ENCODE data around the gene WNK2. TPM values are rescaled to one million over a fixed set of nuclear protein-coding genes. Genes with fewer than 3 reads are reported as not detected.

WNK2 gene
- polyA plus RNA-seq, 3 donors: 0.40 TPM; not detected in 2

- Histone ChIP-seq H3K27ac (ENCODE audit: low read depth in 1 of 2, low read length in 2 of 2) (no peak overlapping the region), H2AFZ (ENCODE audit: insufficient read depth, low read depth, low read length, poor library complexity, severe bottlenecking) (no peak overlapping the region), H3K79me2 (ENCODE audit: insufficient read depth, low read length) (peaks cover 8% of the 10 kb centered on the region), H4K20me1 (ENCODE audit: insufficient read depth, low read length) (peaks cover 7% of the 10 kb centered on the region), H3K9ac (ENCODE audit: insufficient read depth, low read length, poor library complexity, severe bottlenecking) (no peak overlapping the region), H3K4me2 (replicated peaks; ENCODE audit: extremely low read depth, low read length, poor library complexity, severe bottlenecking) (no peak overlapping the region), H3K4me1 (ENCODE audit: control insufficient read depth in 1 of 2, insufficient read depth in 2 of 2, low read length in 2 of 2) (peaks cover 30 to 34% of the 10 kb centered on the region in 2 donors), H3K27me3 (ENCODE audit: control insufficient read depth in 2 of 2, insufficient read depth in 2 of 2, low read length in 2 of 2) (no peaks in the 10 kb centered on the region), H3K4me3 (replicated peaks in 1 of 3; ENCODE audit: low read depth in 2 of 3, low read length in 3 of 3) (no peak overlapping the region), H3K36me3 (replicated peaks in 1 of 2; ENCODE audit: control insufficient read depth in 1 of 2, insufficient read depth in 2 of 2, low read length in 2 of 2) (no peaks in the 10 kb centered on the region), H3K9me3 (replicated peaks in 1 of 2; ENCODE audit: control insufficient read depth in 1 of 2, insufficient read depth in 1 of 2, low read length in 2 of 2) (peaks cover 0 to 6% of the 10 kb centered on the region in 2 donors)
- no peak for TF ChIP-seq CTCF (IDR thresholded peaks at IDR 0.05)
- 12% methylated on average over 5 of the region's 7 CpGs for WGBS (ENCODE audit: insufficient coverage)
- Mint-ChIP-seq H3K36me3 (peaks cover 4 to 5% of the 10 kb centered on the region in 2 donors), H3K9me3 (peaks cover 4 to 11% (median 7%) of the 10 kb centered on the region in 7 donors), H3K4me1 (peaks cover 41% of the 10 kb centered on the region), H3K4me3 (no peak overlapping the region), H3K27me3 (ENCODE audit: low read depth in 3 of 3) (peaks cover 6 to 16% (median 15%) of the 10 kb centered on the region in 3 donors), H3K27ac (peak overlapping the region in 5 of 7 donors; percentile 42 to 87 (median 56))
- intact Hi-C loops (cut with micrococcal nuclease): loop anchor here (5.0 to 10.0 kb wide), 2 partner anchors 41 to 427 kb away; partner anchors contain the start of gene CARD19 (in 1 of the 2)
- DNase-seq: peak in 1 of 3 donors; percentile 27
Observed at GRCh38 chr9:93138171-93138764, 45.7 kb upstream of the WNK2 start.

- H3K4me2 ChIP-seq (replicated peaks; ENCODE audit: extremely low read depth, low read length, poor library complexity, severe bottlenecking): no peak overlapping the region
- peaks cover 4 to 11% (median 7%) of the 10 kb centered on the region in 7 donors for H3K9me3 Mint-ChIP-seq
- H3K27ac ChIP-seq (ENCODE audit: low read depth in 1 of 2, low read length in 2 of 2): no peak overlapping the region
- TF ChIP-seq CTCF (IDR thresholded peaks at IDR 0.05): no peak
- peaks cover 0 to 2% of the 10 kb centered on the region in 2 donors for H3K27me3 ChIP-seq (ENCODE audit: control insufficient read depth in 2 of 2, insufficient read depth in 2 of 2, low read length in 2 of 2)
- H3K36me3 ChIP-seq (replicated peaks in 1 of 2; ENCODE audit: control insufficient read depth in 1 of 2, insufficient read depth in 2 of 2, low read length in 2 of 2): no peaks in the 10 kb centered on the region
- H3K4me1 Mint-ChIP-seq: peaks cover 49% of the 10 kb centered on the region
- H3K4me3 ChIP-seq (replicated peaks in 1 of 3; ENCODE audit: low read depth in 2 of 3, low read length in 3 of 3): no peak overlapping the region
- H3K27me3 Mint-ChIP-seq (ENCODE audit: low read depth in 3 of 3): peaks cover 11 to 20% (median 19%) of the 10 kb centered on the region in 3 donors
- no peaks in the 10 kb centered on the region for H3K79me2 ChIP-seq (ENCODE audit: insufficient read depth, low read length)
- peaks cover 38 to 41% of the 10 kb centered on the region in 2 donors for H3K4me1 ChIP-seq (ENCODE audit: control insufficient read depth in 1 of 2, insufficient read depth in 2 of 2, low read length in 2 of 2)
- intact Hi-C loops (cut with micrococcal nuclease): loop anchor here (5.0 to 10.0 kb wide), 2 partner anchors 42 to 425 kb away; partner anchors contain the start of gene CARD19 (in 1 of the 2)
- H3K9me3 ChIP-seq (replicated peaks in 1 of 2; ENCODE audit: control insufficient read depth in 1 of 2, insufficient read depth in 1 of 2, low read length in 2 of 2): peaks cover 0 to 6% of the 10 kb centered on the region in 2 donors
- peak in 1 of 3 donors; percentile 5 for DNase-seq
- no peak overlapping the region for H3K9ac ChIP-seq (ENCODE audit: insufficient read depth, low read length, poor library complexity, severe bottlenecking)
- 73% methylated on average over 8 of the region's 16 CpGs for WGBS (ENCODE audit: insufficient coverage)
- no peak overlapping the region for H2AFZ ChIP-seq (ENCODE audit: insufficient read depth, low read depth, low read length, poor library complexity, severe bottlenecking)
- H3K4me3 Mint-ChIP-seq: no peak overlapping the region
- peak overlapping the region in 3 of 7 donors; percentile 35 to 80 (median 37) for H3K27ac Mint-ChIP-seq
- peaks cover 4 to 5% of the 10 kb centered on the region in 2 donors for H3K36me3 Mint-ChIP-seq
- no peaks in the 10 kb centered on the region for H4K20me1 ChIP-seq (ENCODE audit: insufficient read depth, low read length)
Observed at GRCh38 chr9:93139365-93140182, 44.4 kb upstream of the WNK2 start.

Data from CD14-positive monocyte (primary cell).